Measurements from ENCODE around the gene ERICH4.

GRCh38 chr19:41426952-41427646 lies 15.9 kb upstream of the ERICH4 start, which contains the start of gene B3GNT8:
- TF ChIP-seq CTCF (IDR thresholded peaks at IDR 0.05; ENCODE audit: borderline replicate concordance, extremely low read depth, low read length, poor library complexity, severe bottlenecking): no peak
- TF ChIP-seq EZH2 (IDR thresholded peaks at IDR 0.05; ENCODE audit: borderline replicate concordance, low read depth, low read length, severe bottlenecking): no peak

All from DND-41 (cell line).